Measurements from ENCODE around the gene UHRF2.
"Not testable (repeated sequence)": the region's sequence is repeated elsewhere in the genome, so short reads cannot be mapped to it uniquely, and the experiment has no call there.

UHRF2 gene

DNA sequence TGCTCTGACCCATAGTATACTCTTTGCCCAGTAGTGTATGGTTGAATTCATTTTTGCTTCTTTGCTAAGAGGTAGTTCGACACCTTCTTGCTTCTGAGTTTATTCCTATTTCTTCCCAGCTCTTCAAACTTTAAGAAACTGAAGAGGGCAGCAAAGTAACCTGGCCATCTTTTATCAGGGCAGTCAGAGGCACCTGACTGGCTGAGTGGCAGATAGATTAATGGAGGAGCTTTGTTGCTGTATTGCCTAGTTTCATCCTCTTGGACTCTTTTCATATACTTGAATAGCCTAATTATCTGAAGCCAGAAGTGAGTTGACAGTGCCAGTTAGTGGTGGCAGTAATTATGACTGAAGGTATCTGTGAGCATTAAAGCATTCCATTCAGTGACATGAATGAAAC, 82.5 kb downstream of the UHRF2 start:
- H3K4me3 Mint-ChIP-seq: no peak overlapping the region

GRCh38 chr9:6498982-6499381, 86.0 kb downstream of the UHRF2 start:
- no peaks in the 10 kb centered on the region for H3K9me3 Mint-ChIP-seq (ENCODE audit: low read depth)
- peak overlapping the region; percentile 54 for H3K27ac Mint-ChIP-seq
- no peaks in the 10 kb centered on the region for H3K4me1 Mint-ChIP-seq (ENCODE audit: low read depth)
- peaks cover 15% of the 10 kb centered on the region for H3K36me3 Mint-ChIP-seq
- no peaks in the 10 kb centered on the region for H3K27me3 Mint-ChIP-seq
- H3K4me3 Mint-ChIP-seq: no peak overlapping the region

More for the DNA sequence above, 82.5 kb downstream of the UHRF2 start:
- Mint-ChIP-seq H3K9me3 (ENCODE audit: low read depth) (no peaks in the 10 kb centered on the region), H3K27me3 (no peaks in the 10 kb centered on the region), H3K36me3 (peaks cover 6% of the 10 kb centered on the region), H3K27ac (no peak overlapping the region), H3K4me1 (ENCODE audit: low read depth) (no peaks in the 10 kb centered on the region)

- Mint-ChIP-seq H3K27me3 (no peaks in the 10 kb centered on the region), H3K27ac (peak overlapping the region; percentile 25), H3K4me1 (ENCODE audit: low read depth) (no peaks in the 10 kb centered on the region), H3K36me3 (peaks cover 25% of the 10 kb centered on the region), H3K4me3 (no peak overlapping the region), H3K9me3 (ENCODE audit: low read depth) (no peaks in the 10 kb centered on the region)
Observed at GRCh38 chr9:6501526-6502210, 88.7 kb downstream of the UHRF2 start.

DNA sequence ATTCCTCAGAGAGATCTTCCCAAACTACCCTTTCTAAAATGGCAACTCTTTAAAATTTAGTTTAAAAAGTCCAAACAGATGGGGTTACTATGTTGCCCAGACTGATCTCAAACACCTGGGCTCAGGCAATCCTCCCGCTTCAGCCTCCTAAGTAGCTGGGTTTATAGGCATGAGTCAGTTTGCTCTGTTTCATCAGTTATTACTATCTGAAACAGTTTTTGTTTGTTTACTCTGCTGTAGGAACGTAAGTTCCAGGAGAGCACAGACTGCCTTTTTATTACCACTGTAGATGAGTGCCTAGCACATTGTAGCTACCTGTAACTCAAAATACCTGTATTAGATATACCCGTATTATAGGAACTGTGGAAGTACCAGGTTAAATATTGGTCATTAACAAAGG, 89.4 kb downstream of the UHRF2 start:
- Mint-ChIP-seq H3K36me3 (peaks cover 26% of the 10 kb centered on the region), H3K27me3 (no peaks in the 10 kb centered on the region), H3K27ac (peak overlapping the region; percentile 25), H3K9me3 (ENCODE audit: low read depth) (no peaks in the 10 kb centered on the region), H3K4me1 (ENCODE audit: low read depth) (no peaks in the 10 kb centered on the region), H3K4me3 (no peak overlapping the region)

DNA sequence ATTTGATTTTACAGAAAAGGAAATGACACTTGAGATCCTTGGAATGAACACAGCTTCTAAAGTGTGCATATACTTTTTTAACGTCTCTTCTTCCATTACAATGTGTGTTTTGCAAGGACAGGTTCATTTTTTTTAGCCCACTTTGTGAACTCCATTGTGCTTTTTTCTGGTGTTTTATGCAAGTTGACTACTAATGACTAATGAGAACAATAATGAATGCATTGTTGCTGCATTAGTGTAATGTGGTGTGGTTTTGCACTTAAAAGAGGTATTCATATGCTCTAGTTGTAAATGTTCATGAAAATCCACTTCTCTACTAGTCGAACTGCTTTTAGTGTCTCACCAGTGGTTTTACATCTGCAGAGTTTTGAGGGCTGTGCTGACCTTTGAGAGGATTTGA, 93.6 kb downstream of the UHRF2 start:
- no peak overlapping the region for H3K4me3 Mint-ChIP-seq
- H3K27ac Mint-ChIP-seq: peak overlapping the region; percentile 47
- H3K9me3 Mint-ChIP-seq (ENCODE audit: low read depth): no peaks in the 10 kb centered on the region
- peaks cover 2% of the 10 kb centered on the region for H3K4me1 Mint-ChIP-seq (ENCODE audit: low read depth)
- peaks cover 28% of the 10 kb centered on the region for H3K36me3 Mint-ChIP-seq
- no peaks in the 10 kb centered on the region for H3K27me3 Mint-ChIP-seq

- Mint-ChIP-seq H3K27me3 (no peaks in the 10 kb centered on the region), H3K4me3 (no peak overlapping the region), H3K9me3 (ENCODE audit: low read depth) (peaks cover 5% of the 10 kb centered on the region), H3K27ac (no peak overlapping the region), H3K4me1 (ENCODE audit: low read depth) (peaks cover 2% of the 10 kb centered on the region), H3K36me3 (peaks cover 8% of the 10 kb centered on the region)
Observed at GRCh38 chr9:6512085-6512657, 99.2 kb downstream of the UHRF2 start.

- Mint-ChIP-seq H3K4me3 (no peak overlapping the region), H3K27ac (no peak overlapping the region), H3K4me1 (ENCODE audit: low read depth) (no peaks in the 10 kb centered on the region), H3K27me3 (no peaks in the 10 kb centered on the region), H3K9me3 (ENCODE audit: low read depth) (peaks cover 4% of the 10 kb centered on the region), H3K36me3 (peaks cover 24% of the 10 kb centered on the region)
Observed at GRCh38 chr9:6522263-6522662, 109.3 kb downstream of the UHRF2 start.

DNA sequence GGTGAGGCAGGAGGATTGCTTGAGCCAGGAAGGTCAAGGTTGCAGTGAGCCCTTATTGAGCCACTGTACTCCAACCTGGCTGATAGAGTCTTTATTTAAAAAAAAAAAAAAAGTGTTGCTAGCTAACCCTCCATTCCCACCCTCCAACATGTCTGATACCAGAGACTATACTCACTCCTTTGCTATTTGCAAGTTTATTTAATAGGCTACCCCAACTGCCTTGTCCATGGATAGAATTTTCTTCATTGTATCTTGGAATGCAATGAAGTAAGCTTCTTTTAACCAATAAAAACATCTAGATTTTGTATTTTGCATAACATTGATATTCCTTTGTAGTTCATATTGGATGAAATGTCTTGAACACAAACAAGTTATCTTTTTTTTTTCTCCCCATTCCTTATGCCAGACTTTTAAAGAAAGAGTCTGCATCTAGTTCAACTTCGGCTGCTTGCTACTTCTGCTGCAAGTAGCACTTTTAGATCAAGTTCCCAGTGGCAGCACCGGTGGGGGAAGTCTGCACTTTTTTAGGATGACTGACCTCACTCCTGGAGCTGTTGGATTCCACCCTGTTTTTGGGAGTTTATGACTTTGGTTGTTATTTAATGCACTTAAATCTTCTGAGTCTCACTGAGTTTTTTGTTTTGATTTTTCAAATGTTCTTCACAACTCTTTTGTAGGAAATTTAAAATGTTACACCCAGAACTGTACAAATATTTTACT, 112.5 kb downstream of the UHRF2 start:
- no peaks in the 10 kb centered on the region for H3K27me3 Mint-ChIP-seq
- no peak overlapping the region for H3K27ac Mint-ChIP-seq
- H3K9me3 Mint-ChIP-seq (ENCODE audit: low read depth): peaks cover 4% of the 10 kb centered on the region
- peaks cover 21% of the 10 kb centered on the region for H3K36me3 Mint-ChIP-seq
- H3K4me3 Mint-ChIP-seq: no peak overlapping the region
- no peaks in the 10 kb centered on the region for H3K4me1 Mint-ChIP-seq (ENCODE audit: low read depth)

DNA sequence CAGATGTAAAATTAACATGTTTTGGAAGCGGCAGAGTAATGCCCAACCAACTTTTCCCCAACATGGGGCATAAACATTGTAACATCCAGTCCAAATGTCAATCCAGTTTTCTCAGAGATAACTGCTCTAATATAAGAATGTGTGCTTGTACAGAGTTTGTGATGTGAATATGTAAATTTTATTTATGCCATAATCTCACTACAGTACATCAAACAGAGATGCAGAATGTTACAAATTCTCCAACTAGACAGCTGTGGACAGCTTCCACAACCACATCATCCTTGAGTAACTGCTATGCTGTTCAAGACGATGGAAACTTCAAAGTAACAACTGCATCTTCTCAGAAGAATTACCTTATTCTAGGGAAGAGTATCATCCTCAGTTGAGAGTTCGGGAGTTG, 122.6 kb downstream of the UHRF2 start:
- no peaks in the 10 kb centered on the region for H3K36me3 Mint-ChIP-seq
- H3K4me3 Mint-ChIP-seq: no peak overlapping the region
- H3K27me3 Mint-ChIP-seq: peaks cover 4% of the 10 kb centered on the region
- H3K27ac Mint-ChIP-seq: no peak overlapping the region
- H3K4me1 Mint-ChIP-seq (ENCODE audit: low read depth): no peaks in the 10 kb centered on the region
- no peaks in the 10 kb centered on the region for H3K9me3 Mint-ChIP-seq (ENCODE audit: low read depth)

DNA sequence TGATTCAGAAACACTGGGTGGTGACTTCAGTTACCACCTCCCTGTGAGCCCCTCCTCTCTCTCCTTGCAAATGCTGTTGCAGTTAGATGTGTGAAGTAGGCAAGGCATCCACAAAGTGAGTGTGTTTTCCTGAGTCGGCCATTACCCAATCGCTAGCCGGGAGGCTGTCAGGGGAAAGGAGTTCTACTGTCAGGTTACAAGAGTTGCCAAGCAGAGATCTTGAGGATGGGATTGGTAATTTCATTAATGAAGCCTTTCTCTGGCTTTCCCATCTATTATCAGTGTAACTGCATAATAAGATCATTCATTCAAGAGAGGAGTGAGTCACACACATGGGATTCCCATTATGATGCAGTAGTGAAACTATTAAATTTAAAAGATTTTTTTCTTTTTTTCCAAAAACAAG, 125.7 kb downstream of the UHRF2 start:
- Mint-ChIP-seq H3K27me3 (peaks cover 1% of the 10 kb centered on the region), H3K36me3 (no peaks in the 10 kb centered on the region), H3K4me1 (ENCODE audit: low read depth) (no peaks in the 10 kb centered on the region), H3K4me3 (no peak overlapping the region), H3K9me3 (ENCODE audit: low read depth) (no peaks in the 10 kb centered on the region), H3K27ac (no peak overlapping the region)

DNA sequence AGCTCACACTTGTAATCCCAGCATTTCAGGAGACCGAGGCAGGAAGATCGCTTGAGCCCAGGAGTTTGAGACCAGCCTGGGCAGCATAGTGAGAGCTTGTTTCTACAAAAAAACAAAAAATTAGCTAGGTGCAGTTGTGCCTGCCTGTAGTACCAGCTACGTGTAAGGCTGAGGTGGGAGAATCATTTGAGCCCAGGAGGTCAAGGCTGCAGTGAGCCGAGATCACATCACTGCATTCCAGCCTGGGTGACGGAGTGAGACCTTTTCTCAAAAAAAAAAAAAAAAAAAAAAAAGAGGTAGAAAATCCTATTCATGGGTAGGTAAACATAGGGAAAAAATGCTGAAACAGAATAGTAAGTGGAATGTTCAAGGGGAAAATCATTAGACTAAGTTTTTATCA, 129.6 kb downstream of the UHRF2 start:
- H3K9me3 Mint-ChIP-seq (ENCODE audit: low read depth); H3K27me3 Mint-ChIP-seq; H3K36me3 Mint-ChIP-seq; H3K4me3 Mint-ChIP-seq; H3K4me1 Mint-ChIP-seq (ENCODE audit: low read depth); H3K27ac Mint-ChIP-seq: not testable (repeated sequence)

GRCh38 chr9:6543204-6543603, 130.2 kb downstream of the UHRF2 start:
- no peaks in the 10 kb centered on the region for H3K27me3 Mint-ChIP-seq
- H3K27ac Mint-ChIP-seq: no peak overlapping the region
- no peaks in the 10 kb centered on the region for H3K36me3 Mint-ChIP-seq
- no peaks in the 10 kb centered on the region for H3K9me3 Mint-ChIP-seq (ENCODE audit: low read depth)
- no peak overlapping the region for H3K4me3 Mint-ChIP-seq
- H3K4me1 Mint-ChIP-seq (ENCODE audit: low read depth): no peaks in the 10 kb centered on the region

- no peaks in the 10 kb centered on the region for H3K4me1 Mint-ChIP-seq (ENCODE audit: low read depth)
- no peak overlapping the region for H3K27ac Mint-ChIP-seq
- no peak overlapping the region for H3K4me3 Mint-ChIP-seq
- no peaks in the 10 kb centered on the region for H3K36me3 Mint-ChIP-seq
- H3K9me3 Mint-ChIP-seq (ENCODE audit: low read depth): no peaks in the 10 kb centered on the region
- no peaks in the 10 kb centered on the region for H3K27me3 Mint-ChIP-seq
Observed at GRCh38 chr9:6545017-6545691, 132.2 kb downstream of the UHRF2 start.

GRCh38 chr9:6549106-6549800, 136.3 kb downstream of the UHRF2 start:
- Mint-ChIP-seq H3K4me1 (ENCODE audit: low read depth) (no peaks in the 10 kb centered on the region), H3K36me3 (no peaks in the 10 kb centered on the region), H3K4me3 (no peak overlapping the region), H3K27me3 (no peaks in the 10 kb centered on the region), H3K27ac (no peak overlapping the region), H3K9me3 (ENCODE audit: low read depth) (no peaks in the 10 kb centered on the region)

- no peak overlapping the region for H3K4me3 Mint-ChIP-seq
- no peaks in the 10 kb centered on the region for H3K27me3 Mint-ChIP-seq
- H3K4me1 Mint-ChIP-seq (ENCODE audit: low read depth): no peaks in the 10 kb centered on the region
- H3K36me3 Mint-ChIP-seq: no peaks in the 10 kb centered on the region
- H3K27ac Mint-ChIP-seq: no peak overlapping the region
- no peaks in the 10 kb centered on the region for H3K9me3 Mint-ChIP-seq (ENCODE audit: low read depth)
Observed at GRCh38 chr9:6551136-6551535, 138.1 kb downstream of the UHRF2 start.

Measured in activated naive CD8-positive, alpha-beta T cell (primary cell).